HUES6 (cell line): ENCODE results near the gene TMEM132D.
A peak's percentile ranks its signal among the peaks of the same experiment; 100 is the strongest.
"Not testable (repeated sequence)": the region's sequence is repeated elsewhere in the genome, so short reads cannot be mapped to it uniquely, and the experiment has no call there.

Source experiments
- H3K27ac ChIP-seq: 2 replicates; pipeline ENCODE4 v1.7.0; 2013; ENCODE audit warnings: low read depth, mild to moderate bottlenecking, low read length, inconsistent platforms
- H3K27me3 ChIP-seq: 2 replicates; pipeline ENCODE4 v1.6.1; 2013; ENCODE audit warnings: low read length; ENCODE audit not compliant: control insufficient read depth, insufficient read depth
- H3K36me3 ChIP-seq: 2 replicates; pipeline ENCODE4 v1.6.1; 2013; ENCODE audit warnings: low read length; ENCODE audit not compliant: control insufficient read depth, insufficient read depth
- H3K4me1 ChIP-seq: 2 replicates; pipeline ENCODE4 v1.6.1; 2013; ENCODE audit warnings: low read length; ENCODE audit not compliant: control insufficient read depth, insufficient read depth
- H3K4me3 ChIP-seq: 2 replicates; pipeline ENCODE4 v1.5.1; 2013; ENCODE audit warnings: low read depth, low read length
- H3K9ac ChIP-seq: one replicate; pipeline ENCODE4 v1.6.1; 2013; ENCODE audit warnings: mild to moderate bottlenecking, low read length
- H3K9me3 ChIP-seq: 2 replicates; pipeline ENCODE4 v1.6.1; 2013; ENCODE audit warnings: low read depth, low read length; ENCODE audit not compliant: control insufficient read depth, insufficient read depth

Gene TMEM132D

GRCh38 chr12:129902371-129903091 lies 1.3 kb downstream of the TMEM132D start:
- H3K27ac ChIP-seq, result no peak overlapping the region
- H3K9ac ChIP-seq, result peak overlapping the region; percentile 51
- H3K9me3 ChIP-seq, result no peaks in the 10 kb centered on the region
- peaks cover 78% of the 10 kb centered on the region for H3K27me3 ChIP-seq
- peaks cover 10% of the 10 kb centered on the region for H3K4me1 ChIP-seq
- H3K4me3 ChIP-seq, result peak overlapping the region; percentile 63
- H3K36me3 ChIP-seq, result 0 out of 2 replicates have a peak, but pooled peaks cover 3% of the 10 kb centered on the region

GRCh38 chr12:129901254-129901653 lies 2.6 kb downstream of the TMEM132D start:
- H3K27ac ChIP-seq, result no peak overlapping the region
- H3K27me3 ChIP-seq, result peaks cover 65% of the 10 kb centered on the region
- H3K4me3 ChIP-seq, result no peak overlapping the region
- H3K4me1 ChIP-seq, result peaks cover 17% of the 10 kb centered on the region
- H3K36me3 ChIP-seq, result 0 out of 2 replicates have a peak, but pooled peaks cover 3% of the 10 kb centered on the region
- no peak overlapping the region for H3K9ac ChIP-seq
- no peaks in the 10 kb centered on the region for H3K9me3 ChIP-seq

- no peak overlapping the region for H3K27ac ChIP-seq
- H3K27me3 ChIP-seq, result peaks cover 56% of the 10 kb centered on the region
- 0 out of 2 replicates have a peak, but pooled peaks cover 3% of the 10 kb centered on the region for H3K36me3 ChIP-seq
- H3K4me3 ChIP-seq, result no peak overlapping the region
- peaks cover 17% of the 10 kb centered on the region for H3K4me1 ChIP-seq
- H3K9me3 ChIP-seq, result no peaks in the 10 kb centered on the region
- H3K9ac ChIP-seq, result no peak overlapping the region
Measured at GRCh38 chr12:129900306-129900705, 3.5 kb downstream of the TMEM132D start.

GRCh38 chr12:129899045-129899444 lies 4.8 kb downstream of the TMEM132D start:
- not testable (repeated sequence) for H3K9ac ChIP-seq, H3K4me3 ChIP-seq, H3K27ac ChIP-seq, H3K36me3 ChIP-seq, H3K9me3 ChIP-seq
- Histone ChIP-seq H3K4me1 (peaks cover 17% of the 10 kb centered on the region), H3K27me3 (peaks cover 43% of the 10 kb centered on the region)

GRCh38 chr12:129893691-129894090 lies 10.1 kb downstream of the TMEM132D start:
- no peak overlapping the region for H3K9ac ChIP-seq
- no peaks in the 10 kb centered on the region for H3K27me3 ChIP-seq
- 0 out of 2 replicates have a peak, but pooled peaks cover 7% of the 10 kb centered on the region for H3K4me1 ChIP-seq
- peaks cover 3% of the 10 kb centered on the region; the same call in 1 of the 2 replicates for H3K36me3 ChIP-seq
- no peak overlapping the region for H3K27ac ChIP-seq
- no peaks in the 10 kb centered on the region for H3K9me3 ChIP-seq
- no peak overlapping the region for H3K4me3 ChIP-seq

GRCh38 chr12:129887101-129887500 lies 16.7 kb downstream of the TMEM132D start:
- Histone ChIP-seq H3K9ac (no peak overlapping the region), H3K27me3 (no peaks in the 10 kb centered on the region), H3K27ac (no peak overlapping the region), H3K4me3 (no peak overlapping the region), H3K9me3 (no peaks in the 10 kb centered on the region), H3K4me1 (peaks cover 4% of the 10 kb centered on the region; the same call in 1 of the 2 replicates), H3K36me3 (peaks cover 3% of the 10 kb centered on the region; the same call in 1 of the 2 replicates)

GRCh38 chr12:129886541-129886940 lies 17.3 kb downstream of the TMEM132D start:
- Histone ChIP-seq H3K36me3 (peaks cover 3% of the 10 kb centered on the region; the same call in 1 of the 2 replicates), H3K9ac (no peak overlapping the region), H3K27me3 (no peaks in the 10 kb centered on the region), H3K4me1 (peaks cover 4% of the 10 kb centered on the region; the same call in 1 of the 2 replicates), H3K9me3 (no peaks in the 10 kb centered on the region), H3K27ac (no peak overlapping the region), H3K4me3 (no peak overlapping the region)

- H3K27me3 ChIP-seq, result no peaks in the 10 kb centered on the region
- H3K4me3 ChIP-seq, result no peak overlapping the region
- no peaks in the 10 kb centered on the region for H3K9me3 ChIP-seq
- H3K36me3 ChIP-seq, result peaks cover 3% of the 10 kb centered on the region; the same call in 1 of the 2 replicates
- H3K27ac ChIP-seq, result no peak overlapping the region
- H3K4me1 ChIP-seq, result peaks cover 4% of the 10 kb centered on the region; the same call in 1 of the 2 replicates
- H3K9ac ChIP-seq, result no peak overlapping the region
Measured at GRCh38 chr12:129885287-129885686, 18.5 kb downstream of the TMEM132D start.

- H3K4me3 ChIP-seq, result no peak overlapping the region
- H3K4me1 ChIP-seq, result peaks cover 17% of the 10 kb centered on the region
- H3K9me3 ChIP-seq, result no peaks in the 10 kb centered on the region
- no peak overlapping the region for H3K27ac ChIP-seq
- H3K36me3 ChIP-seq, result no peaks in the 10 kb centered on the region
- H3K27me3 ChIP-seq, result no peaks in the 10 kb centered on the region
- H3K9ac ChIP-seq, result no peak overlapping the region
Measured at GRCh38 chr12:129877411-129877810, 26.4 kb downstream of the TMEM132D start.

GRCh38 chr12:129873833-129874208 lies 30.0 kb downstream of the TMEM132D start:
- Histone ChIP-seq H3K27me3 (no peaks in the 10 kb centered on the region), H3K9me3 (no peaks in the 10 kb centered on the region), H3K36me3 (no peaks in the 10 kb centered on the region), H3K9ac (no peak overlapping the region), H3K4me3 (no peak overlapping the region), H3K4me1 (peaks cover 51% of the 10 kb centered on the region), H3K27ac (peak overlapping the region; percentile 69)

GRCh38 chr12:129873111-129873832 lies 30.6 kb downstream of the TMEM132D start:
- H3K4me3 ChIP-seq, result peak overlapping the region; percentile 30; the same call in 1 of the 2 replicates
- peak overlapping the region; percentile 56 for H3K9ac ChIP-seq
- H3K4me1 ChIP-seq, result peaks cover 56% of the 10 kb centered on the region
- no peaks in the 10 kb centered on the region for H3K27me3 ChIP-seq
- H3K36me3 ChIP-seq, result no peaks in the 10 kb centered on the region
- peak overlapping the region; percentile 69 for H3K27ac ChIP-seq
- no peaks in the 10 kb centered on the region for H3K9me3 ChIP-seq
